ENCODE results near the gene NRARP.

The NRARP gene

GRCh38 chr9:137255448-137256114 is 46.5 kb downstream of the NRARP start:
- no peak for DNase-seq

GRCh38 chr9:137254624-137255447 is 47.2 kb downstream of the NRARP start, which contains the start of gene NELFB:
Gene NELFB (plus strand): TSS chr9:137255327.
- DNase-seq = peak; percentile 89

GRCh38 chr9:137253717-137254623 is 48.1 kb downstream of the NRARP start:
- DNase-seq = no peak

GRCh38 chr9:137252555-137253506 is 49.2 kb downstream of the NRARP start:
- DNase-seq = no peak

GRCh38 chr9:137251490-137252268 is 50.4 kb downstream of the NRARP start:
- no peak for DNase-seq

GRCh38 chr9:137251194-137251461 is 50.9 kb downstream of the NRARP start, which contains the start of gene STPG3:
Gene STPG3 (plus strand): TSS chr9:137251286. CDS start chr9:137251287, 1 bp downstream.
- no peak for DNase-seq

- DNase-seq = no peak
Measured at GRCh38 chr9:137250329-137251193, 51.5 kb downstream of the NRARP start.

Measured in midbrain (tissue), 1 donor.